HepG2 (cell line): ENCODE results near the gene OR2T6. TPM values are rescaled to one million over a fixed set of nuclear protein-coding genes. Genes with fewer than 3 reads are reported as not detected.

Source experiments
- ATAC-seq: fragments of 200-7000 bp; cut with Tn5 transposase; 3 replicates; pipeline ENCODE4 v1.9.1; 2020; ENCODE audit warnings: mild to moderate bottlenecking, moderate library complexity
- BruUV-seq: library from RNA; stranded (reverse); fragments of 400-500 nt; replicated peaks from 2 replicates; lab custom pipeline; 2021; lab: Mats Ljungman, UMichigan
- CTCF ChIA-PET: fragments of 300-600 bp; formaldehyde crosslinking; extraction: SDS; loops from one replicate; lab custom pipeline; 2021; ENCODE audit warnings: low total read pairs, inconsistent platforms, low intra/inter-chr PET ratio; lab: Yijun Ruan, JAX
- POLR2A ChIA-PET: fragments of 350-600 bp; sonication (Branson Sonifier 250); formaldehyde crosslinking; loops from one replicate; lab custom pipeline; 2020; ENCODE audit warnings: antibody characterized with exemption, inconsistent platforms; lab: Yijun Ruan, JAX
- DNase-seq: peaks from one replicate; pipeline ENCODE4 v3.0.0-alpha.2; 2015; ENCODE audit warnings: low spot score
- FAIRE-seq: peaks from 3 replicates; lab custom pipeline; 2011; peaks lifted over from hg19 to GRCh38; lab: Jason Lieb, UNC
- H2AFZ ChIP-seq: one replicate; pipeline ENCODE4 v1.6.1; 2011; ENCODE audit warnings: low read length, inconsistent platforms
- H3K27ac ChIP-seq: fragments of 300-600 bp; 3 replicates; pipeline ENCODE4 v1.8.0; 2011; ENCODE audit warnings: mixed run types, mild to moderate bottlenecking, mixed read lengths, low read length, inconsistent platforms; ENCODE audit not compliant: insufficient read depth; ENCODE audit errors: extremely low read length
- H3K27me3 ChIP-seq, 2 experiments: fragments of 200-600 bp in 1 of 2; 2 replicates in 1 of 2; 3 replicates in 1 of 2; pipeline versions ENCODE4 v1.6.0 to v1.8.0; 2011; ENCODE audit warnings: low read length in 2 of 2, mild to moderate bottlenecking in 2 of 2, moderate library complexity in 2 of 2, inconsistent platforms in 1 of 2; ENCODE audit not compliant: insufficient read depth in 2 of 2, control insufficient read depth in 1 of 2
- H3K36me3 ChIP-seq, 2 experiments: fragments of 200-600 bp in 1 of 2; replicated peaks in 1 of 2; 2 replicates in 1 of 2; 3 replicates in 1 of 2; pipeline versions ENCODE4 v1.5.1 to v1.8.0; 2011; ENCODE audit warnings: low read length in 2 of 2, inconsistent platforms in 1 of 2; ENCODE audit not compliant: insufficient read depth in 2 of 2, control insufficient read depth in 1 of 2
- H3K4me1 ChIP-seq: 2 replicates; pipeline ENCODE4 v1.5.1; 2012; ENCODE audit warnings: low read length, inconsistent platforms; ENCODE audit not compliant: insufficient read depth
- H3K4me2 ChIP-seq: 2 replicates; pipeline ENCODE4 v1.6.0; 2011; ENCODE audit warnings: low read depth, low read length, inconsistent platforms
- H3K4me3 ChIP-seq, 3 experiments: fragments of 200-600 bp in 1 of 3; sonication (generic), shearing (Covaris generic) in 1 of 3; replicated peaks in 1 of 3; 2 replicates each; pipeline ENCODE4 v1.5.1; 2011 to 2016; ENCODE audit warnings: low read length in 3 of 3, inconsistent platforms in 2 of 3, low read depth in 2 of 3, mild to moderate bottlenecking in 2 of 3, control low read depth in 1 of 3, mixed read lengths in 1 of 3; ENCODE audit not compliant: insufficient read depth in 1 of 3
- H3K79me2 ChIP-seq: one replicate; pipeline ENCODE4 v1.6.1; 2011; ENCODE audit warnings: low read length, inconsistent platforms; ENCODE audit not compliant: insufficient read depth
- H3K9ac ChIP-seq: 2 replicates; pipeline ENCODE4 v1.6.0; 2011; ENCODE audit warnings: mild to moderate bottlenecking, low read depth, low read length, inconsistent platforms; ENCODE audit not compliant: insufficient read depth
- H3K9me3 ChIP-seq: 2 replicates; pipeline ENCODE4 v1.5.1; 2012; ENCODE audit warnings: mild to moderate bottlenecking, low read length
- H4K20me1 ChIP-seq: 2 replicates; pipeline ENCODE4 v1.6.0; 2011; ENCODE audit warnings: inconsistent platforms, mild to moderate bottlenecking, low read length, moderate library complexity; ENCODE audit not compliant: insufficient read depth
- BCL6 ChIP-seq: IDR thresholded peaks from 2 replicates; pipeline ENCODE4 v1.6.1; 2016; ENCODE audit warnings: missing genetic modification reagents, missing compliant biosample characterization
- KLF16 ChIP-seq, 2 experiments: sonication (generic) in 1 of 2; formaldehyde crosslinking in 1 of 2; IDR thresholded peaks; 2 replicates each; pipeline versions ENCODE4 v1.6.1 to v1.8.0; 2016 to 2023; ENCODE audit warnings: missing genetic modification reagents in 2 of 2, missing compliant biosample characterization in 1 of 2
- RFXANK ChIP-seq: IDR thresholded peaks from 2 replicates; pipeline ENCODE4 v1.6.1; 2016
- SOX13 ChIP-seq, 3 experiments: fragments of 450-650 bp in 1 of 3; sonication (generic) in 1 of 3; formaldehyde crosslinking in 1 of 3; IDR thresholded peaks in 2 of 3; conservative IDR thresholded peaks in 1 of 3; 2 replicates each; pipeline versions ENCODE4 v1.5.0 to v1.6.1; 2016 to 2020; ENCODE audit warnings: antibody characterized with exemption in 1 of 3, mild to moderate bottlenecking in 1 of 3, missing compliant biosample characterization in 1 of 3, missing genetic modification reagents in 1 of 3, moderate library complexity in 1 of 3
- TBL1XR1 ChIP-seq: fragments of 150-350 bp; IDR thresholded peaks from 2 replicates; pipeline ENCODE4 v1.6.1; 2014; ENCODE audit warnings: borderline replicate concordance, low read length; ENCODE audit not compliant: partially characterized antibody
- XRCC5 ChIP-seq: fragments of 200-400 bp; formaldehyde crosslinking; optimal IDR thresholded peaks from 2 replicates; pipeline ENCODE3; 2017; ENCODE audit warnings: mild to moderate bottlenecking, low read length
- ZBTB8A ChIP-seq: sonication (generic); formaldehyde crosslinking; IDR thresholded peaks from 2 replicates; pipeline ENCODE4 v1.4.0; 2020; ENCODE audit warnings: mild to moderate bottlenecking, low read depth, missing genetic modification reagents, borderline replicate concordance
- ZNF256 ChIP-seq: sonication (generic); formaldehyde crosslinking; conservative IDR thresholded peaks from 2 replicates; pipeline ENCODE4 v1.4.0; 2020; ENCODE audit warnings: missing genetic modification reagents
- ZNF790 ChIP-seq: sonication (generic); formaldehyde crosslinking; IDR thresholded peaks from 2 replicates; pipeline ENCODE4 v1.8.0; 2022; ENCODE audit warnings: missing genetic modification reagents, mild to moderate bottlenecking, borderline replicate concordance
- ZNF879 ChIP-seq: sonication (generic); formaldehyde crosslinking; IDR thresholded peaks from 2 replicates; pipeline ENCODE4 v1.8.1; 2023; ENCODE audit warnings: missing genetic modification reagents
- WGBS: methylation state at CpG from one replicate; pipeline ENCODE4 v1.1.6; 2017; ENCODE audit warnings: low lambda C conversion rate; 5-methylcytosine and 5-hydroxymethylcytosine counted together
- in situ Hi-C: cut with HindIII; loops from 2 replicates; pipeline ENCODE4 v1.10.0; 2017; ENCODE audit warnings: low pct_unique_long_range_greater_than_20kb; ENCODE audit not compliant: extremely low pct_ligation_motif_present
- intact Hi-C: fragments of 100-400 bp; cut with micrococcal nuclease; formaldehyde crosslinking; loops from one replicate; pipeline ENCODE4 v1.10.0; 2022; ENCODE audit not compliant: unreplicated experiment
- polyA plus RNA-seq, 8 experiments: library from polyadenylated mRNA; depleted of rRNA in 3 of 8; stranded (reverse) in 7 of 8; unstranded in 1 of 8; fragments of >200 nt; fragmentation: Illumina TruSeq in 4 of 8; extraction: Trizol in 4 of 8; gene quantifications; 2 replicates each; pipeline versions ENCODE4 v1.2.1 to v1.2.3, GENCODE V29; 2011 to 2016; ENCODE audit warnings: low read depth in 4 of 8, missing spikeins in 1 of 8, mixed read lengths in 1 of 8; ENCODE audit not compliant: insufficient read depth in 1 of 8
- total RNA-seq, 5 experiments: library from RNA; depleted of rRNA; stranded (reverse); fragments of >200 nt; fragmentation: Illumina TruSeq; extraction: Trizol; gene quantifications; 2 replicates each; pipeline ENCODE4 v1.2.3, GENCODE V29; 2016; ENCODE audit warnings: low read depth in 1 of 5
- TF ChIP-seq, protein P1 (sequence below): sonication (generic); formaldehyde crosslinking; IDR thresholded peaks from 2 replicates; pipeline ENCODE4 v1.8.1; 2023; ENCODE audit warnings: mild to moderate bottlenecking, moderate library complexity, missing genetic modification reagents

The OR2T6 gene
- total and polyA plus RNA-seq, 2 of the 13 experiments (the other 11 are each of a cell fraction or from before 2014, with no cell fraction given) = not detected

DNA sequence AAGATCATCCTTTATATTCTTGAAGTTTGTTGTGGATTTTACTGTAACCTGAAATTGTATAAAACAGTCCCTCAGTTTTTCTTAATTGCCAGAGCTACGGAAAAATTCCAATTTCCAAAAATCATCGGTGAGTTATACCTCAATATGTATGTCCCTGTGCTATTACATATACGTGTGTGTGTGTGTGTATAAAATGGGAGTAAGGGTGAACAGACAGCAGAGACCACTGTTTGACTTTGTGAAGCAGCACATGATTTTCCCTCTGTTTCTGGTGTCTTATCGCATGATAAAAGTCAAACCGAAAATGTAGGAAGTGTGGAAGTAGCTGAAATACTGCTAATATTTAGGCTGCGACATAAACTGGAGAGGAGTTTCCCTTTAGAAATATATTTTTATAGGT is 28.5 kb downstream of the OR2T6 start:
- H2AFZ ChIP-seq = no peak overlapping the region
- ChIA-PET CTCF (interaction anchor here (1.1 kb wide), 1 partner anchor 403 kb away, joined by 3 read pairs; no protein-coding TSS in a partner anchor), POLR2A (no interaction called here)
- H3K27ac ChIP-seq = no peak overlapping the region
- H3K9me3 ChIP-seq = peaks cover 23% of the 10 kb centered on the region
- H3K4me1 ChIP-seq = no peaks in the 10 kb centered on the region
- FAIRE-seq (peak; percentile 72), DNase-seq (no peak), ATAC-seq (no peak)
- no peaks in the 10 kb centered on the region for H4K20me1 ChIP-seq
- in situ Hi-C loops = no loop called here
- H3K4me3 ChIP-seq = no peak overlapping the region
- no peaks in the 10 kb centered on the region for H3K27me3 ChIP-seq
- H3K79me2 ChIP-seq = no peaks in the 10 kb centered on the region
- H3K9ac ChIP-seq = no peak overlapping the region
- TF ChIP-seq SOX13 (IDR thresholded peaks at IDR 0.05) (no peak), SOX13 (CRISPR knock-in tag; conservative IDR thresholded peaks at IDR 0.05 in 1 of 2, IDR thresholded peaks at IDR 0.05 in 1 of 2) (no peak), KLF16 (CRISPR knock-in tag; IDR thresholded peaks at IDR 0.05) (no peak), ZNF790 (CRISPR knock-in tag) (no peak), RFXANK (CRISPR knock-in tag) (no peak), TBL1XR1 (no peak), ZBTB8A (CRISPR knock-in tag) (no peak), ZNF879 (CRISPR knock-in tag) (no peak), XRCC5 (no peak), BCL6 (no peak), ZNF256 (no peak)
- TF ChIP-seq, protein P1, sequence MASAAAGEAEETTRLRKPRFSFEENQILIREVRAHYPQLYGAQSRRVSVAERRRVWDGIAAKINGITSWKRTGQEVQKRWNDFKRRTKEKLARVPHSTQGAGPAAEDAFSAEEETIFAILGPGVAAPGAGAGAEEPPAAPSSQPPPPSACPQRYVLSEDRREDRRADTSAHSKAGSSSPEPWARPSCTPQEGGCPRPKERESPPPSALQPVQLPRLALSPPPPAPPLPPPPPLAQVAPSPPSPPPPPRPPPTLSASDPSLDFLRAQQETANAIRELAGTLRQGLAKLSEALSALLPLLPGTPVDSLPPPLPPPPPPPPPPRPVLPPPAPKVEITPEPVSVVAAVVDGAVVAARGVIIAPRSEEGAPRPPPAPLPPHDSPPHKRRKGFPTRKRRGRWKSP = no peak
- BruUV-seq = no TSS peak
- intact Hi-C loops = no loop called here
- 66% methylated on average over 6 of the region's 6 CpGs for WGBS
- H3K36me3 ChIP-seq = no peaks in the 10 kb centered on the region
- H3K4me2 ChIP-seq = no peak overlapping the region
